Stomach (tissue), 4 donors: Measurements from ENCODE around the gene OGDH.

Experiments
- EP300 ChIP-seq: sonication (generic); formaldehyde crosslinking; IDR thresholded peaks from one replicate; pipeline ENCODE4 v1.6.1; 2017; ENCODE audit warnings: antibody characterized with exemption
- POLR2A ChIP-seq, 4 donors: fragments of 450-650 bp; IDR thresholded peaks; one replicate each; pipeline ENCODE4 v1.6.1; 2016; ENCODE audit warnings: antibody characterized with exemption in 4 of 4, control low read depth in 2 of 4, mild to moderate bottlenecking in 1 of 4, moderate library complexity in 1 of 4
- TF ChIP-seq, protein P1 (sequence below), 7 experiments: fragments of 450-650 bp in 4 of 7; fragments of 200-600 bp in 3 of 7; sonication (generic) in 3 of 7; IDR thresholded peaks; one replicate each; pipeline ENCODE4 v1.5.1; 2016 to 2019; ENCODE audit warnings: antibody characterized with exemption in 7 of 7, control low read depth in 2 of 7, mild to moderate bottlenecking in 1 of 7

DNA sequence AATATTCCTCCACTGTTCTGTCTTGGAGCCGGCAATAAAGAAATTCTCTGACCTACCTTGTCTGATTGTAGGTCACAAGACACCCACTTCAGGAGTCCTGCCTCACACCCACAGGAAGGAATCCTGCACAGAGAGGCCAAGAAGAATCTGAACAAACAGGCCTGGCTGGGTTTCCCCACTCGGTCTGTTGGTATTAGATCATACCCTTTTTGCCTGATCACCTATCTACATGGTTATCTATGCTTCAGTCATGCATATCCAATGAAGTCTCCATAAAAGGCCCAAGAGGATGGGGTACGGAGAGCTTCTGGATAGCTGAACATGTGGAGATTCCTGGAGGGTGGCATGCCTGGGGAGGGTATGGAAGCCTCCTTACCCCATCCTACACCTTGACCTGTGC, 12.3 kb downstream of the OGDH start:
- TF ChIP-seq POLR2A (IDR thresholded peaks at IDR 0.05) (no peak), EP300 (no peak)
- TF ChIP-seq, protein P1, sequence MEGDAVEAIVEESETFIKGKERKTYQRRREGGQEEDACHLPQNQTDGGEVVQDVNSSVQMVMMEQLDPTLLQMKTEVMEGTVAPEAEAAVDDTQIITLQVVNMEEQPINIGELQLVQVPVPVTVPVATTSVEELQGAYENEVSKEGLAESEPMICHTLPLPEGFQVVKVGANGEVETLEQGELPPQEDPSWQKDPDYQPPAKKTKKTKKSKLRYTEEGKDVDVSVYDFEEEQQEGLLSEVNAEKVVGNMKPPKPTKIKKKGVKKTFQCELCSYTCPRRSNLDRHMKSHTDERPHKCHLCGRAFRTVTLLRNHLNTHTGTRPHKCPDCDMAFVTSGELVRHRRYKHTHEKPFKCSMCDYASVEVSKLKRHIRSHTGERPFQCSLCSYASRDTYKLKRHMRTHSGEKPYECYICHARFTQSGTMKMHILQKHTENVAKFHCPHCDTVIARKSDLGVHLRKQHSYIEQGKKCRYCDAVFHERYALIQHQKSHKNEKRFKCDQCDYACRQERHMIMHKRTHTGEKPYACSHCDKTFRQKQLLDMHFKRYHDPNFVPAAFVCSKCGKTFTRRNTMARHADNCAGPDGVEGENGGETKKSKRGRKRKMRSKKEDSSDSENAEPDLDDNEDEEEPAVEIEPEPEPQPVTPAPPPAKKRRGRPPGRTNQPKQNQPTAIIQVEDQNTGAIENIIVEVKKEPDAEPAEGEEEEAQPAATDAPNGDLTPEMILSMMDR (IDR thresholded peaks at IDR 0.05): no peak
